HCT116 (cell line): ENCODE data around the gene OVCH2.

ENCODE experiments used
- CEBPB ChIP-seq: IDR thresholded peaks from 2 replicates; pipeline ENCODE4 v1.6.1; 2012; ENCODE audit warnings: low read depth
- EZH2phosphoT487 ChIP-seq: fragments of 200-600 bp; IDR thresholded peaks from 2 replicates; pipeline ENCODE4 v1.6.1; 2018; ENCODE audit warnings: antibody characterized with exemption, borderline replicate concordance
- POLR2A ChIP-seq: IDR thresholded peaks from 2 replicates; pipeline ENCODE4 v1.7.0; 2011; ENCODE audit warnings: borderline replicate concordance; ENCODE audit not compliant: insufficient read depth, insufficient read length; ENCODE audit errors: extremely low read depth
- TF ChIP-seq, protein P1 (sequence below): IDR thresholded peaks from 2 replicates; pipeline ENCODE4 v1.6.1; 2012; ENCODE audit warnings: low read depth
- TF ChIP-seq, protein P2 (sequence below): IDR thresholded peaks from 2 replicates; pipeline ENCODE4 v1.6.1; 2012
- TF ChIP-seq, protein P3 (sequence below), 3 experiments: fragments of 200-600 bp in 1 of 3; sonication (generic) in 1 of 3; IDR thresholded peaks in 2 of 3; conservative IDR thresholded peaks in 1 of 3; 2 replicates each; pipeline ENCODE4 v1.5.1; 2012 to 2017; ENCODE audit warnings: low read depth in 2 of 3, low read length in 2 of 3, antibody characterized with exemption in 1 of 3, borderline replicate concordance in 1 of 3, control low read depth in 1 of 3, mild to moderate bottlenecking in 1 of 3, mixed read lengths in 1 of 3, mixed run types in 1 of 3, moderate library complexity in 1 of 3; ENCODE audit not compliant: insufficient read depth in 1 of 3

DNA sequence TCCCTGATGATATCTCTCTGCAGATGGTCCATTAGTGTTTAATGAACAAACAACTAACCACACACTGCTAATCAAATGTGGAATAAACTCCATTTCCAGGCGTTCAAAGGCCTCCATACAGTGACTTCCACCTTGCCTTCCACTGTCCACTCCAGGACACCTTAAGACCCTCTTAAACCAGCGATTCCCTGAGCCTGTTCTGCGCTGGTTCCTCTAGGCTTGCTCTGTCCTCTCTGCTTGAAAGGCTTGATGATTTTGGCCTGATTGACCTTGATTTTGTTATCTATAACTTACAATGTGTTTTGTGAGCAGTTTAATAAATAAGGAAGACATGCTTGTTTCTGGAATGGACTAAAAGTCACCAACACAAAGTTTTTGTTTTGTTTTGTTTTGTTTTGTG is 12.0 kb downstream of the OVCH2 start:
- TF ChIP-seq, protein P1, sequence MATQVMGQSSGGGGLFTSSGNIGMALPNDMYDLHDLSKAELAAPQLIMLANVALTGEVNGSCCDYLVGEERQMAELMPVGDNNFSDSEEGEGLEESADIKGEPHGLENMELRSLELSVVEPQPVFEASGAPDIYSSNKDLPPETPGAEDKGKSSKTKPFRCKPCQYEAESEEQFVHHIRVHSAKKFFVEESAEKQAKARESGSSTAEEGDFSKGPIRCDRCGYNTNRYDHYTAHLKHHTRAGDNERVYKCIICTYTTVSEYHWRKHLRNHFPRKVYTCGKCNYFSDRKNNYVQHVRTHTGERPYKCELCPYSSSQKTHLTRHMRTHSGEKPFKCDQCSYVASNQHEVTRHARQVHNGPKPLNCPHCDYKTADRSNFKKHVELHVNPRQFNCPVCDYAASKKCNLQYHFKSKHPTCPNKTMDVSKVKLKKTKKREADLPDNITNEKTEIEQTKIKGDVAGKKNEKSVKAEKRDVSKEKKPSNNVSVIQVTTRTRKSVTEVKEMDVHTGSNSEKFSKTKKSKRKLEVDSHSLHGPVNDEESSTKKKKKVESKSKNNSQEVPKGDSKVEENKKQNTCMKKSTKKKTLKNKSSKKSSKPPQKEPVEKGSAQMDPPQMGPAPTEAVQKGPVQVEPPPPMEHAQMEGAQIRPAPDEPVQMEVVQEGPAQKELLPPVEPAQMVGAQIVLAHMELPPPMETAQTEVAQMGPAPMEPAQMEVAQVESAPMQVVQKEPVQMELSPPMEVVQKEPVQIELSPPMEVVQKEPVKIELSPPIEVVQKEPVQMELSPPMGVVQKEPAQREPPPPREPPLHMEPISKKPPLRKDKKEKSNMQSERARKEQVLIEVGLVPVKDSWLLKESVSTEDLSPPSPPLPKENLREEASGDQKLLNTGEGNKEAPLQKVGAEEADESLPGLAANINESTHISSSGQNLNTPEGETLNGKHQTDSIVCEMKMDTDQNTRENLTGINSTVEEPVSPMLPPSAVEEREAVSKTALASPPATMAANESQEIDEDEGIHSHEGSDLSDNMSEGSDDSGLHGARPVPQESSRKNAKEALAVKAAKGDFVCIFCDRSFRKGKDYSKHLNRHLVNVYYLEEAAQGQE, result no peak
- TF ChIP-seq, protein P2, sequence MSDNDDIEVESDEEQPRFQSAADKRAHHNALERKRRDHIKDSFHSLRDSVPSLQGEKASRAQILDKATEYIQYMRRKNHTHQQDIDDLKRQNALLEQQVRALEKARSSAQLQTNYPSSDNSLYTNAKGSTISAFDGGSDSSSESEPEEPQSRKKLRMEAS, result no peak
- TF ChIP-seq, protein P3, sequence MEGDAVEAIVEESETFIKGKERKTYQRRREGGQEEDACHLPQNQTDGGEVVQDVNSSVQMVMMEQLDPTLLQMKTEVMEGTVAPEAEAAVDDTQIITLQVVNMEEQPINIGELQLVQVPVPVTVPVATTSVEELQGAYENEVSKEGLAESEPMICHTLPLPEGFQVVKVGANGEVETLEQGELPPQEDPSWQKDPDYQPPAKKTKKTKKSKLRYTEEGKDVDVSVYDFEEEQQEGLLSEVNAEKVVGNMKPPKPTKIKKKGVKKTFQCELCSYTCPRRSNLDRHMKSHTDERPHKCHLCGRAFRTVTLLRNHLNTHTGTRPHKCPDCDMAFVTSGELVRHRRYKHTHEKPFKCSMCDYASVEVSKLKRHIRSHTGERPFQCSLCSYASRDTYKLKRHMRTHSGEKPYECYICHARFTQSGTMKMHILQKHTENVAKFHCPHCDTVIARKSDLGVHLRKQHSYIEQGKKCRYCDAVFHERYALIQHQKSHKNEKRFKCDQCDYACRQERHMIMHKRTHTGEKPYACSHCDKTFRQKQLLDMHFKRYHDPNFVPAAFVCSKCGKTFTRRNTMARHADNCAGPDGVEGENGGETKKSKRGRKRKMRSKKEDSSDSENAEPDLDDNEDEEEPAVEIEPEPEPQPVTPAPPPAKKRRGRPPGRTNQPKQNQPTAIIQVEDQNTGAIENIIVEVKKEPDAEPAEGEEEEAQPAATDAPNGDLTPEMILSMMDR (IDR thresholded peaks at IDR 0.05 in 2 of 3, conservative IDR thresholded peaks at IDR 0.05 in 1 of 3; ENCODE audit: borderline replicate concordance in 1 of 3, insufficient read depth in 1 of 3, low read depth in 2 of 3, low read length in 2 of 3), result no peak
- no peak; the same call in 1 of the 2 replicates for TF ChIP-seq EZH2phosphoT487
- no peak for TF ChIP-seq POLR2A
- TF ChIP-seq CEBPB, result no peak
